GM23338 (cell line): ENCODE measurements around the gene OVAAL. TPM values are rescaled to one million over a fixed set of nuclear protein-coding genes. Genes with fewer than 3 reads are reported as not detected.
"Not testable (repeated sequence)": the region's sequence is repeated elsewhere in the genome, so short reads cannot be mapped to it uniquely, and the experiment has no call there.

Source experiments
- ATAC-seq: fragments of 200-7000 bp; cut with Tn5 transposase; 3 replicates; pipeline ENCODE4 v1.9.1; 2020
- DNase-seq: peaks from one replicate; pipeline ENCODE4 v3.0.0-alpha.2; 2015; ENCODE audit warnings: low spot score
- H2AFZ ChIP-seq: fragments of 200-600 bp; sonication (generic); 2 replicates; pipeline ENCODE4 v1.8.0; 2016; ENCODE audit warnings: antibody characterized with exemption, mild to moderate bottlenecking, moderate library complexity
- H3F3A ChIP-seq: fragments of 200-600 bp; sonication (generic); replicated peaks from 2 replicates; pipeline ENCODE4 v1.8.0; 2017; ENCODE audit warnings: antibody characterized with exemption, mixed run types, low read depth
- H3K27ac ChIP-seq: fragments of 200-600 bp; sonication (generic); 2 replicates; pipeline ENCODE4 v1.6.1; 2016; ENCODE audit warnings: low read depth
- H3K27me3 ChIP-seq: fragments of 200-600 bp; sonication (generic); 2 replicates; pipeline ENCODE4 v1.8.0; 2016; ENCODE audit warnings: mild to moderate bottlenecking, mixed run types, moderate library complexity; ENCODE audit not compliant: insufficient read depth
- H3K36me3 ChIP-seq: fragments of 200-600 bp; sonication (generic); 2 replicates; pipeline ENCODE4 v1.8.0; 2016; ENCODE audit warnings: mild to moderate bottlenecking; ENCODE audit not compliant: insufficient read depth
- H3K4me1 ChIP-seq: fragments of 200-600 bp; sonication (generic); 2 replicates; pipeline ENCODE4 v1.8.0; 2016; ENCODE audit warnings: mild to moderate bottlenecking, moderate library complexity; ENCODE audit not compliant: insufficient read depth
- H3K4me2 ChIP-seq: fragments of 200-600 bp; sonication (generic); 2 replicates; pipeline ENCODE4 v1.7.1; 2017; ENCODE audit warnings: mixed run types
- H3K4me3 ChIP-seq: fragments of 200-600 bp; sonication (generic); 2 replicates; pipeline ENCODE4 v1.6.1; 2016; ENCODE audit warnings: mixed run types
- H3K79me2 ChIP-seq: fragments of 200-600 bp; sonication (generic); replicated peaks from 2 replicates; pipeline ENCODE4 v1.8.0; 2017; ENCODE audit warnings: mild to moderate bottlenecking; ENCODE audit not compliant: insufficient read depth
- H3K9me2 ChIP-seq: fragments of 200-600 bp; sonication (generic); 2 replicates; pipeline ENCODE4 v1.8.0; 2017; ENCODE audit not compliant: insufficient read depth
- H4K20me1 ChIP-seq: fragments of 200-600 bp; sonication (generic); replicated peaks from 2 replicates; pipeline ENCODE4 v1.8.0; 2017; ENCODE audit warnings: mild to moderate bottlenecking; ENCODE audit not compliant: insufficient read depth
- H3K27ac Mint-ChIP-seq: 2 replicates; pipeline ENCODE4 v1.8.0; 2020; ENCODE audit warnings: inconsistent platforms, mild to moderate bottlenecking, moderate library complexity, mixed read lengths
- H3K27me3 Mint-ChIP-seq: 3 replicates; pipeline ENCODE4 v1.8.0; 2022; ENCODE audit warnings: low read depth, mild to moderate bottlenecking, moderate library complexity, mixed read lengths, inconsistent platforms; ENCODE audit not compliant: insufficient read depth, poor library complexity
- H3K36me3 Mint-ChIP-seq: 3 replicates; pipeline ENCODE4 v1.8.0; 2021; ENCODE audit warnings: low read depth, mild to moderate bottlenecking, inconsistent platforms, moderate library complexity, mixed read lengths
- H3K4me1 Mint-ChIP-seq: 3 replicates; pipeline ENCODE4 v1.8.0; 2020; ENCODE audit warnings: mild to moderate bottlenecking, inconsistent platforms, mixed read lengths
- H3K4me3 Mint-ChIP-seq: 3 replicates; pipeline ENCODE4 v1.8.0; 2021; ENCODE audit warnings: moderate library complexity, mild to moderate bottlenecking, inconsistent platforms, mixed read lengths
- H3K9me3 Mint-ChIP-seq: 3 replicates; pipeline ENCODE4 v1.8.0; 2020; ENCODE audit warnings: moderate library complexity, mild to moderate bottlenecking, inconsistent platforms, mixed read lengths
- polyA plus RNA-seq: library from polyadenylated mRNA; unstranded; fragments of >200 nt; fragmentation: Nextera tagmentation; extraction: Ambion mirVana; gene quantifications from 2 replicates; pipeline ENCODE4 v1.2.1, GENCODE V29; 2016
- total RNA-seq: library from RNA; depleted of rRNA; stranded (reverse); fragments of >200 nt; shearing (Covaris generic); gene quantifications from 2 replicates; pipeline ENCODE4 v1.2.3, GENCODE V29; 2014
- TF ChIP-seq, protein P1 (sequence below): fragments of 250-450 bp; sonication (Bioruptor Pico); IDR thresholded peaks from 2 replicates; pipeline ENCODE4 v1.5.0; 2020; ENCODE audit warnings: mild to moderate bottlenecking, moderate library complexity
- TF ChIP-seq, protein P2 (sequence below), 2 experiments: fragments of 200-600 bp in 1 of 2; sonication (generic) in 1 of 2; conservative IDR thresholded peaks; 2 replicates each; pipeline versions ENCODE4 v1.5.1 to v1.6.1; 2016 to 2017; ENCODE audit warnings: antibody characterized with exemption in 2 of 2, low read depth in 2 of 2, mild to moderate bottlenecking in 2 of 2, moderate library complexity in 1 of 2

OVAAL gene
- total and polyA plus RNA-seq, 2 experiments from 2014 or later, result not detected

DNA sequence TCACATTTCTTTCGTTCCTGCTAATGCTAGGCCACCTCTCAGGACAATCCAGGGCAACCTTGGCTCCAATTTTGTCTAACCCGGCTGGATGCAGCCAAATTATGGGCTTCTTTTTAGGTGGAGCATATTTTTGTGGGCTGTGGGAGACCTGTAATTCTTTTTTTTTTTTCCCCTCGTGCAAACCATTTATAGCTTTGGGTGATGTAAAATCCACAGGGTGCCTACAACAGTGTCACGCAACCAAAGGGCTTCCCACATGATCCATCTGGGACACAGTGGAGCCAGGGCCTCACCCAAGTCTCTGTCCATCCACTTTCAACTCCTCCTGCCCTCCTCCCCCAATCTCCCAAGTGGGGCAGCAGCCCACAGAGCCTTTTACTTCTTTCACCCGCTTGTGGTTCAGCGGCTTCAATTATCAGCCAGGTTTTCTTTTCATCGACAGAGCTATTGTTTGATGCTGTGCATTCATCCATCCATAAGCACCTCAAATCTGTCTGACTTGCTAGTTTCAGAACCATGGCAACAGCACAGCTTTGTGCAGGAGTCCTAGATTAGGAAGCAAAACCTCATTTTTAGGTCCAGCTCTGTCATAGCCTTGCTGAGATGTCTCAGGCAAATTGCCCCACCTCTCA is 10.0 kb upstream of the OVAAL start:
- Histone ChIP-seq H2AFZ (peak overlapping the region; percentile 65; the same call in 1 of the 2 replicates), H3K27me3 (no peaks in the 10 kb centered on the region), H3K4me1 (no peaks in the 10 kb centered on the region), H3F3A (no peaks in the 10 kb centered on the region), H3K4me3 (no peak overlapping the region), H3K36me3 (no peaks in the 10 kb centered on the region), H3K27ac (no peak overlapping the region), H3K79me2 (no peaks in the 10 kb centered on the region), H3K9me2 (no peaks in the 10 kb centered on the region), H4K20me1 (no peaks in the 10 kb centered on the region), H3K4me2 (no peak overlapping the region)
- no peaks in the 10 kb centered on the region for H3K36me3 Mint-ChIP-seq
- no peak for DNase-seq
- H3K4me3 Mint-ChIP-seq, result no peak overlapping the region
- H3K9me3 Mint-ChIP-seq, result no peaks in the 10 kb centered on the region; the same call in 2 of the 3 replicates
- H3K27me3 Mint-ChIP-seq, result peaks cover 4% of the 10 kb centered on the region
- no peak overlapping the region for H3K27ac Mint-ChIP-seq
- H3K4me1 Mint-ChIP-seq, result no peaks in the 10 kb centered on the region; the same call in 1 of the 3 replicates
- TF ChIP-seq, protein P1, sequence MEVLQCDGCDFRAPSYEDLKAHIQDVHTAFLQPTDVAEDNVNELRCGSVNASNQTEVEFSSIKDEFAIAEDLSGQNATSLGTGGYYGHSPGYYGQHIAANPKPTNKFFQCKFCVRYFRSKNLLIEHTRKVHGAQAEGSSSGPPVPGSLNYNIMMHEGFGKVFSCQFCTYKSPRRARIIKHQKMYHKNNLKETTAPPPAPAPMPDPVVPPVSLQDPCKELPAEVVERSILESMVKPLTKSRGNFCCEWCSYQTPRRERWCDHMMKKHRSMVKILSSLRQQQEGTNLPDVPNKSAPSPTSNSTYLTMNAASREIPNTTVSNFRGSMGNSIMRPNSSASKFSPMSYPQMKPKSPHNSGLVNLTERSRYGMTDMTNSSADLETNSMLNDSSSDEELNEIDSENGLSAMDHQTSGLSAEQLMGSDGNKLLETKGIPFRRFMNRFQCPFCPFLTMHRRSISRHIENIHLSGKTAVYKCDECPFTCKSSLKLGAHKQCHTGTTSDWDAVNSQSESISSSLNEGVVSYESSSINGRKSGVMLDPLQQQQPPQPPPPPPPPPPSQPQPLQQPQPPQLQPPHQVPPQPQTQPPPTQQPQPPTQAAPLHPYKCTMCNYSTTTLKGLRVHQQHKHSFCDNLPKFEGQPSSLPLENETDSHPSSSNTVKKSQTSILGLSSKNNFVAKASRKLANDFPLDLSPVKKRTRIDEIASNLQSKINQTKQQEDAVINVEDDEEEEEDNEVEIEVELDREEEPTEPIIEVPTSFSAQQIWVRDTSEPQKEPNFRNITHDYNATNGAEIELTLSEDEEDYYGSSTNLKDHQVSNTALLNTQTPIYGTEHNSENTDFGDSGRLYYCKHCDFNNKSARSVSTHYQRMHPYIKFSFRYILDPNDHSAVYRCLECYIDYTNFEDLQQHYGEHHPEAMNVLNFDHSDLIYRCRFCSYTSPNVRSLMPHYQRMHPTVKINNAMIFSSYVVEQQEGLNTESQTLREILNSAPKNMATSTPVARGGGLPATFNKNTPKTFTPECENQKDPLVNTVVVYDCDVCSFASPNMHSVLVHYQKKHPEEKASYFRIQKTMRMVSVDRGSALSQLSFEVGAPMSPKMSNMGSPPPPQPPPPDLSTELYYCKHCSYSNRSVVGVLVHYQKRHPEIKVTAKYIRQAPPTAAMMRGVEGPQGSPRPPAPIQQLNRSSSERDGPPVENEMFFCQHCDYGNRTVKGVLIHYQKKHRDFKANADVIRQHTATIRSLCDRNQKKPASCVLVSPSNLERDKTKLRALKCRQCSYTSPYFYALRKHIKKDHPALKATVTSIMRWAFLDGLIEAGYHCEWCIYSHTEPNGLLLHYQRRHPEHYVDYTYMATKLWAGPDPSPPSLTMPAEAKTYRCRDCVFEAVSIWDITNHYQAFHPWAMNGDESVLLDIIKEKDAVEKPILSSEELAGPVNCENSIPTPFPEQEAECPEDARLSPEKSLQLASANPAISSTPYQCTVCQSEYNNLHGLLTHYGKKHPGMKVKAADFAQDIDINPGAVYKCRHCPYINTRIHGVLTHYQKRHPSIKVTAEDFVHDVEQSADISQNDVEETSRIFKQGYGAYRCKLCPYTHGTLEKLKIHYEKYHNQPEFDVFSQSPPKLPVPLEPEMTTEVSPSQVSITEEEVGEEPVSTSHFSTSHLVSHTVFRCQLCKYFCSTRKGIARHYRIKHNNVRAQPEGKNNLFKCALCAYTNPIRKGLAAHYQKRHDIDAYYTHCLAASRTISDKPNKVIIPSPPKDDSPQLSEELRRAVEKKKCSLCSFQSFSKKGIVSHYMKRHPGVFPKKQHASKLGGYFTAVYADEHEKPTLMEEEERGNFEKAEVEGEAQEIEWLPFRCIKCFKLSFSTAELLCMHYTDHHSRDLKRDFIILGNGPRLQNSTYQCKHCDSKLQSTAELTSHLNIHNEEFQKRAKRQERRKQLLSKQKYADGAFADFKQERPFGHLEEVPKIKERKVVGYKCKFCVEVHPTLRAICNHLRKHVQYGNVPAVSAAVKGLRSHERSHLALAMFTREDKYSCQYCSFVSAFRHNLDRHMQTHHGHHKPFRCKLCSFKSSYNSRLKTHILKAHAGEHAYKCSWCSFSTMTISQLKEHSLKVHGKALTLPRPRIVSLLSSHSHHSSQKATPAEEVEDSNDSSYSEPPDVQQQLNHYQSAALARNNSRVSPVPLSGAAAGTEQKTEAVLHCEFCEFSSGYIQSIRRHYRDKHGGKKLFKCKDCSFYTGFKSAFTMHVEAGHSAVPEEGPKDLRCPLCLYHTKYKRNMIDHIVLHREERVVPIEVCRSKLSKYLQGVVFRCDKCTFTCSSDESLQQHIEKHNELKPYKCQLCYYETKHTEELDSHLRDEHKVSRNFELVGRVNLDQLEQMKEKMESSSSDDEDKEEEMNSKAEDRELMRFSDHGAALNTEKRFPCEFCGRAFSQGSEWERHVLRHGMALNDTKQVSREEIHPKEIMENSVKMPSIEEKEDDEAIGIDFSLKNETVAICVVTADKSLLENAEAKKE (CRISPR knock-in tag), result no peak
- TF ChIP-seq, protein P2, sequence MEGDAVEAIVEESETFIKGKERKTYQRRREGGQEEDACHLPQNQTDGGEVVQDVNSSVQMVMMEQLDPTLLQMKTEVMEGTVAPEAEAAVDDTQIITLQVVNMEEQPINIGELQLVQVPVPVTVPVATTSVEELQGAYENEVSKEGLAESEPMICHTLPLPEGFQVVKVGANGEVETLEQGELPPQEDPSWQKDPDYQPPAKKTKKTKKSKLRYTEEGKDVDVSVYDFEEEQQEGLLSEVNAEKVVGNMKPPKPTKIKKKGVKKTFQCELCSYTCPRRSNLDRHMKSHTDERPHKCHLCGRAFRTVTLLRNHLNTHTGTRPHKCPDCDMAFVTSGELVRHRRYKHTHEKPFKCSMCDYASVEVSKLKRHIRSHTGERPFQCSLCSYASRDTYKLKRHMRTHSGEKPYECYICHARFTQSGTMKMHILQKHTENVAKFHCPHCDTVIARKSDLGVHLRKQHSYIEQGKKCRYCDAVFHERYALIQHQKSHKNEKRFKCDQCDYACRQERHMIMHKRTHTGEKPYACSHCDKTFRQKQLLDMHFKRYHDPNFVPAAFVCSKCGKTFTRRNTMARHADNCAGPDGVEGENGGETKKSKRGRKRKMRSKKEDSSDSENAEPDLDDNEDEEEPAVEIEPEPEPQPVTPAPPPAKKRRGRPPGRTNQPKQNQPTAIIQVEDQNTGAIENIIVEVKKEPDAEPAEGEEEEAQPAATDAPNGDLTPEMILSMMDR (conservative IDR thresholded peaks at IDR 0.05; ENCODE audit: low read depth in 2 of 2), result no peak
- no peak for ATAC-seq

DNA sequence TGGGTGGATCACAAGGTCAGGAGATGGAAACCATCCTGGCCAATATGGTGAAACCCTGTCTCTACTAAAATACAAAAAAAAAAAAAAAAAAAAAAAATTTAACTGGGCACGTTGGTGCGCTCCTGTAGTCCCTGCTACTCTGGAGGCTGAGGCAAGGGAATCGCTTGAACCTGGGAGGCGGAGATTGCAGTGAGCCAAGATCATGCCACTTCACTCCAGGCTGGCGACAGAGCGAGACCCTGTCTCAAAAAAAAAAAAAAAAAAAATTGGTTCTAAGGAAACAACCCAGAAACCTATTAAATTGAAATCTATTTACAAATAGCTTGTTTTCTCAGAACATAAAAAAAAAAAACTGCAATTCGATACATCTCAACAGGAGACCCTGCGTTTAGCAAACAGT is 9.0 kb upstream of the OVAAL start:
- H4K20me1 ChIP-seq, H3K79me2 ChIP-seq, H3K4me3 Mint-ChIP-seq, H3K27ac Mint-ChIP-seq, H3K4me3 ChIP-seq, H3K9me2 ChIP-seq, H3K27me3 ChIP-seq, H3K4me1 Mint-ChIP-seq, DNase-seq, H3K36me3 Mint-ChIP-seq, H3K4me1 ChIP-seq, H3F3A ChIP-seq, H3K4me2 ChIP-seq, H3K27ac ChIP-seq, H3K27me3 Mint-ChIP-seq, H3K9me3 Mint-ChIP-seq, H3K36me3 ChIP-seq: not testable (repeated sequence)
- H2AFZ ChIP-seq, result 0 out of 2 replicates have a peak overlapping the region, but pooled peaks have one; percentile 33
- ATAC-seq, result 0 out of 3 replicates have a peak, but pooled peaks have one; percentile 23
